HepG2 (cell line): ENCODE data around the gene TSHZ2. TPM values are rescaled to one million over a fixed set of nuclear protein-coding genes. Genes with fewer than 3 reads are reported as not detected.

Experiments used
- ATAC-seq: fragments of 200-7000 bp; cut with Tn5 transposase; 3 replicates; pipeline ENCODE4 v1.9.1; 2020; ENCODE audit warnings: mild to moderate bottlenecking, moderate library complexity
- BruUV-seq: library from RNA; stranded (reverse); fragments of 400-500 nt; replicated peaks from 2 replicates; lab custom pipeline; 2021; lab: Mats Ljungman, UMichigan
- CTCF ChIA-PET: fragments of 300-600 bp; formaldehyde crosslinking; extraction: SDS; loops from one replicate; lab custom pipeline; 2021; ENCODE audit warnings: low total read pairs, inconsistent platforms, low intra/inter-chr PET ratio; lab: Yijun Ruan, JAX
- POLR2A ChIA-PET: fragments of 350-600 bp; sonication (Branson Sonifier 250); formaldehyde crosslinking; loops from one replicate; lab custom pipeline; 2020; ENCODE audit warnings: antibody characterized with exemption, inconsistent platforms; lab: Yijun Ruan, JAX
- DNase-seq: peaks from one replicate; pipeline ENCODE4 v3.0.0-alpha.2; 2015; ENCODE audit warnings: low spot score
- FAIRE-seq: peaks from 3 replicates; lab custom pipeline; 2011; peaks lifted over from hg19 to GRCh38; lab: Jason Lieb, UNC
- H2AFZ ChIP-seq: one replicate; pipeline ENCODE4 v1.6.1; 2011; ENCODE audit warnings: low read length, inconsistent platforms
- H3K27ac ChIP-seq: fragments of 300-600 bp; 3 replicates; pipeline ENCODE4 v1.8.0; 2011; ENCODE audit warnings: mixed run types, mild to moderate bottlenecking, mixed read lengths, low read length, inconsistent platforms; ENCODE audit not compliant: insufficient read depth; ENCODE audit errors: extremely low read length
- H3K27me3 ChIP-seq, 2 experiments: fragments of 200-600 bp in 1 of 2; 2 replicates in 1 of 2; 3 replicates in 1 of 2; pipeline versions ENCODE4 v1.6.0 to v1.8.0; 2011; ENCODE audit warnings: low read length in 2 of 2, mild to moderate bottlenecking in 2 of 2, moderate library complexity in 2 of 2, inconsistent platforms in 1 of 2; ENCODE audit not compliant: insufficient read depth in 2 of 2, control insufficient read depth in 1 of 2
- H3K36me3 ChIP-seq, 2 experiments: fragments of 200-600 bp in 1 of 2; replicated peaks in 1 of 2; 2 replicates in 1 of 2; 3 replicates in 1 of 2; pipeline versions ENCODE4 v1.5.1 to v1.8.0; 2011; ENCODE audit warnings: low read length in 2 of 2, inconsistent platforms in 1 of 2; ENCODE audit not compliant: insufficient read depth in 2 of 2, control insufficient read depth in 1 of 2
- H3K4me1 ChIP-seq: 2 replicates; pipeline ENCODE4 v1.5.1; 2012; ENCODE audit warnings: low read length, inconsistent platforms; ENCODE audit not compliant: insufficient read depth
- H3K4me2 ChIP-seq: 2 replicates; pipeline ENCODE4 v1.6.0; 2011; ENCODE audit warnings: low read depth, low read length, inconsistent platforms
- H3K4me3 ChIP-seq, 3 experiments: fragments of 200-600 bp in 1 of 3; sonication (generic), shearing (Covaris generic) in 1 of 3; replicated peaks in 1 of 3; 2 replicates each; pipeline ENCODE4 v1.5.1; 2011 to 2016; ENCODE audit warnings: low read length in 3 of 3, inconsistent platforms in 2 of 3, low read depth in 2 of 3, mild to moderate bottlenecking in 2 of 3, control low read depth in 1 of 3, mixed read lengths in 1 of 3; ENCODE audit not compliant: insufficient read depth in 1 of 3
- H3K79me2 ChIP-seq: one replicate; pipeline ENCODE4 v1.6.1; 2011; ENCODE audit warnings: low read length, inconsistent platforms; ENCODE audit not compliant: insufficient read depth
- H3K9ac ChIP-seq: 2 replicates; pipeline ENCODE4 v1.6.0; 2011; ENCODE audit warnings: mild to moderate bottlenecking, low read depth, low read length, inconsistent platforms; ENCODE audit not compliant: insufficient read depth
- H3K9me3 ChIP-seq: 2 replicates; pipeline ENCODE4 v1.5.1; 2012; ENCODE audit warnings: mild to moderate bottlenecking, low read length
- H4K20me1 ChIP-seq: 2 replicates; pipeline ENCODE4 v1.6.0; 2011; ENCODE audit warnings: inconsistent platforms, mild to moderate bottlenecking, low read length, moderate library complexity; ENCODE audit not compliant: insufficient read depth
- EEA1 ChIP-seq: sonication (generic); formaldehyde crosslinking; IDR thresholded peaks from 2 replicates; pipeline ENCODE4 v1.5.1; 2020; ENCODE audit warnings: mild to moderate bottlenecking, missing genetic modification reagents, borderline replicate concordance
- HNF4A ChIP-seq: sonication (generic); formaldehyde crosslinking; IDR thresholded peaks from 2 replicates; pipeline ENCODE4 v1.4.0; 2020; ENCODE audit warnings: missing genetic modification reagents
- JUND ChIP-seq: sonication (generic); formaldehyde crosslinking; IDR thresholded peaks from 2 replicates; pipeline ENCODE4 v1.8.0; 2022; ENCODE audit warnings: mild to moderate bottlenecking, missing genetic modification reagents
- KAT7 ChIP-seq: IDR thresholded peaks from 2 replicates; pipeline ENCODE4 v1.6.1; 2018; ENCODE audit warnings: borderline replicate concordance, missing compliant biosample characterization
- KLF12 ChIP-seq: sonication (generic); formaldehyde crosslinking; IDR thresholded peaks from 2 replicates; pipeline ENCODE4 v1.4.0; 2020; ENCODE audit warnings: missing genetic modification reagents, borderline replicate concordance
- KMT2A ChIP-seq: sonication (generic); formaldehyde crosslinking; IDR thresholded peaks from 2 replicates; pipeline ENCODE4 v1.4.0; 2020; ENCODE audit warnings: missing genetic modification reagents
- MAFF ChIP-seq: IDR thresholded peaks from 2 replicates; pipeline ENCODE4 v1.6.1; 2011; ENCODE audit warnings: low read depth, low read length, improper control_type of control experiment
- MAFK ChIP-seq, 2 experiments: IDR thresholded peaks in 1 of 2; conservative IDR thresholded peaks in 1 of 2; 2 replicates each; pipeline ENCODE4 v1.6.1; 2011; ENCODE audit warnings: improper control_type of control experiment in 2 of 2, low read length in 2 of 2
- MATR3 ChIP-seq: sonication (generic); formaldehyde crosslinking; IDR thresholded peaks from 2 replicates; pipeline ENCODE4 v1.4.0; 2020; ENCODE audit warnings: missing genetic modification reagents
- RBM39 ChIP-seq: fragments of 200-400 bp; formaldehyde crosslinking; IDR thresholded peaks from one replicate; pipeline ENCODE4 v1.6.1; 2018; ENCODE audit warnings: antibody characterized with exemption, mild to moderate bottlenecking, low read depth, low read length; ENCODE audit not compliant: poor library complexity, severe bottlenecking
- SCMH1 ChIP-seq: sonication (generic); formaldehyde crosslinking; IDR thresholded peaks from 2 replicates; pipeline ENCODE4 v1.9.0; 2021; ENCODE audit warnings: missing genetic modification reagents, mild to moderate bottlenecking, borderline replicate concordance
- ZNF546 ChIP-seq: sonication (generic); formaldehyde crosslinking; conservative IDR thresholded peaks from 2 replicates; pipeline ENCODE4 v1.8.1; 2023; ENCODE audit warnings: mild to moderate bottlenecking, missing genetic modification reagents
- ZNF550 ChIP-seq: sonication (generic); formaldehyde crosslinking; IDR thresholded peaks from 2 replicates; pipeline ENCODE4 v1.4.0; 2020; ENCODE audit warnings: mild to moderate bottlenecking, missing genetic modification reagents, borderline replicate concordance
- ZNF572 ChIP-seq: sonication (generic); formaldehyde crosslinking; IDR thresholded peaks from 2 replicates; pipeline ENCODE4 v1.5.1; 2020; ENCODE audit warnings: mild to moderate bottlenecking, missing genetic modification reagents
- ZNF670 ChIP-seq: sonication (generic); formaldehyde crosslinking; IDR thresholded peaks from 2 replicates; pipeline ENCODE4 v1.8.0; 2022; ENCODE audit warnings: mild to moderate bottlenecking, missing genetic modification reagents, borderline replicate concordance
- ZNF816 ChIP-seq: sonication (generic); formaldehyde crosslinking; IDR thresholded peaks from 2 replicates; pipeline ENCODE4 v1.8.0; 2022; ENCODE audit warnings: missing genetic modification reagents, mild to moderate bottlenecking, borderline replicate concordance
- WGBS: methylation state at CpG from one replicate; pipeline ENCODE4 v1.1.6; 2017; ENCODE audit warnings: low lambda C conversion rate; 5-methylcytosine and 5-hydroxymethylcytosine counted together
- in situ Hi-C: cut with HindIII; loops from 2 replicates; pipeline ENCODE4 v1.10.0; 2017; ENCODE audit warnings: low pct_unique_long_range_greater_than_20kb; ENCODE audit not compliant: extremely low pct_ligation_motif_present
- intact Hi-C: fragments of 100-400 bp; cut with micrococcal nuclease; formaldehyde crosslinking; loops from one replicate; pipeline ENCODE4 v1.10.0; 2022; ENCODE audit not compliant: unreplicated experiment
- polyA plus RNA-seq, 8 experiments: library from polyadenylated mRNA; depleted of rRNA in 3 of 8; stranded (reverse) in 7 of 8; unstranded in 1 of 8; fragments of >200 nt; fragmentation: Illumina TruSeq in 4 of 8; extraction: Trizol in 4 of 8; gene quantifications; 2 replicates each; pipeline versions ENCODE4 v1.2.1 to v1.2.3, GENCODE V29; 2011 to 2016; ENCODE audit warnings: low read depth in 4 of 8, missing spikeins in 1 of 8, mixed read lengths in 1 of 8; ENCODE audit not compliant: insufficient read depth in 1 of 8
- total RNA-seq, 5 experiments: library from RNA; depleted of rRNA; stranded (reverse); fragments of >200 nt; fragmentation: Illumina TruSeq; extraction: Trizol; gene quantifications; 2 replicates each; pipeline ENCODE4 v1.2.3, GENCODE V29; 2016; ENCODE audit warnings: low read depth in 1 of 5
- TF ChIP-seq, protein P1 (sequence below): sonication (generic); formaldehyde crosslinking; IDR thresholded peaks from 2 replicates; pipeline ENCODE4 v1.8.1; 2022; ENCODE audit warnings: mild to moderate bottlenecking, missing genetic modification reagents
- TF ChIP-seq, protein P2 (sequence below): sonication (generic); formaldehyde crosslinking; IDR thresholded peaks from 2 replicates; pipeline ENCODE4 v1.9.0; 2021; ENCODE audit warnings: missing genetic modification reagents, borderline replicate concordance

The TSHZ2 gene
- total and polyA plus RNA-seq, 2 of the 13 experiments (the other 11 are each of a cell fraction or from before 2014, with no cell fraction given): 0.01 TPM; not detected in 1

DNA sequence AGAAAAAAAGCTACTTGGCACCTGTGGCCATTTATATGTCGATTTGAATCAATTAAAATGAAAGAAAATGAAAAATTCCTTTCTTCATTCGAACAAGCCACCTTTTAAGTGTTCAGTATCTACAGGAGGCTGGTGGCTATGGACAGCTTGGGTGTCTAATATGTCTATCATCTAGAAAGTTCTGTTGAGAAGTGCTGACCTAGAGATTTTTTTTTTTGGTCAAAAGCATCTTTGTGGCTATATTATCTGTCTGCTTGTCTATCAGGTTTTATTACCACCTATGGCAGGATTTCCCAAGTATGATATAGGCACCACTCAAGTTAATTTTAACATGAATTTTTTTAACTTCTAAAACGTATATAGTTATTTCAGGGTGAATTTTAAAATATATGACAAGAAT is 250.8 kb downstream of the TSHZ2 start:
- H3K4me1 ChIP-seq: no peaks in the 10 kb centered on the region
- ChIA-PET POLR2A (no interaction called here), CTCF (no interaction called here)
- 5% methylated on average over 3 of the region's 3 CpGs for WGBS
- no peaks in the 10 kb centered on the region for H3K36me3 ChIP-seq
- no peak overlapping the region for H3K4me2 ChIP-seq
- H2AFZ ChIP-seq: no peak overlapping the region
- in situ Hi-C loops: loop anchor here (25.0 kb wide), 1 partner anchor 314 kb away; no protein-coding TSS in a partner anchor
- FAIRE-seq (no peak), DNase-seq (no peak), ATAC-seq (no peak)
- TF ChIP-seq MAFK (conservative IDR thresholded peaks at IDR 0.05 in 1 of 2, IDR thresholded peaks at IDR 0.05 in 1 of 2; ENCODE audit: low read length in 2 of 2) (peak; percentile 73 to 89), MAFF (peak; percentile 77), MATR3 (CRISPR knock-in tag) (no peak)
- H3K27me3 ChIP-seq: no peaks in the 10 kb centered on the region
- H3K9ac ChIP-seq: no peak overlapping the region
- intact Hi-C loops: no loop called here
- BruUV-seq: no TSS peak
- no peaks in the 10 kb centered on the region for H3K79me2 ChIP-seq
- H3K27ac ChIP-seq: no peak overlapping the region
- no peaks in the 10 kb centered on the region for H4K20me1 ChIP-seq
- H3K9me3 ChIP-seq: no peaks in the 10 kb centered on the region
- no peak overlapping the region for H3K4me3 ChIP-seq

DNA sequence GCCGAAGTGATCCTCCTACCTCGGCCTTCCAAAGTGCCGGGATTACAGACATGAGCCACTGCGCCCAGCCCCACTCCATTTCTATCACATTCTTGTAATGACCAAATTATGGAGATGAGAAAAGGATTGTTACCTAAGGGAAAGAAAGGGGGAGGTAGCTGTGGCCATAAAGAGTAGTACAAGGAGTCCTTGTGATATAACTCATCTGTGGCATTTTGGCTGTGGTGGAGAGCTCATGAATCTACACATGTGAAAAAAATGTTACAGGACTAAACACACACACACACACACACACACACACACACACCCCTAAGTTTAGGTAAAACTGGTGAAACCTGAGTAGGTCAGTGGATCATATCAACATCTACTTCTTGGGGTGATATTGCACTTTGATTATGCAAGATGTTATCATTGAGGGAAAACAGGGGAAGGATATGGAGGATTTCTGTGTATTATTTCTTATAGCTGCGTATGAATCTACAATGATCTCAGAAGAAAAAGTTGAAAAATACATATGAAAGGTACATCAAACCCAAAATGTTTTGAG is 251.5 kb downstream of the TSHZ2 start:
- no TSS peak for BruUV-seq
- Histone ChIP-seq H3K79me2 (no peaks in the 10 kb centered on the region), H3K4me3 (no peak overlapping the region), H3K4me2 (no peak overlapping the region), H3K36me3 (no peaks in the 10 kb centered on the region), H4K20me1 (no peaks in the 10 kb centered on the region), H3K27ac (no peak overlapping the region), H3K27me3 (peaks cover 0 to 4% of the 10 kb centered on the region in 2 experiments; a peak in 1 of 5 replicates), H3K4me1 (no peaks in the 10 kb centered on the region), H2AFZ (no peak overlapping the region), H3K9me3 (no peaks in the 10 kb centered on the region), H3K9ac (no peak overlapping the region)
- ChIA-PET POLR2A (no interaction called here), CTCF (no interaction called here)
- DNase-seq (no peak), FAIRE-seq (no peak), ATAC-seq (no peak)
- in situ Hi-C loops (loop anchor here (25.0 kb wide), 1 partner anchor 314 kb away; no protein-coding TSS in a partner anchor), intact Hi-C loops (no loop called here)
- WGBS: 70% methylated on average over 5 of the region's 5 CpGs
- TF ChIP-seq KAT7 (CRISPR knock-in tag) (no peak), RBM39 (no peak), ZNF670 (CRISPR knock-in tag) (no peak), HNF4A (no peak), JUND (CRISPR knock-in tag) (no peak), ZNF816 (CRISPR knock-in tag) (no peak), ZNF546 (CRISPR knock-in tag) (no peak), EEA1 (no peak), KMT2A (CRISPR knock-in tag) (no peak), ZNF572 (no peak), KLF12 (CRISPR knock-in tag) (no peak), ZNF550 (CRISPR knock-in tag) (no peak), SCMH1 (CRISPR knock-in tag) (no peak)
- TF ChIP-seq, protein P1, sequence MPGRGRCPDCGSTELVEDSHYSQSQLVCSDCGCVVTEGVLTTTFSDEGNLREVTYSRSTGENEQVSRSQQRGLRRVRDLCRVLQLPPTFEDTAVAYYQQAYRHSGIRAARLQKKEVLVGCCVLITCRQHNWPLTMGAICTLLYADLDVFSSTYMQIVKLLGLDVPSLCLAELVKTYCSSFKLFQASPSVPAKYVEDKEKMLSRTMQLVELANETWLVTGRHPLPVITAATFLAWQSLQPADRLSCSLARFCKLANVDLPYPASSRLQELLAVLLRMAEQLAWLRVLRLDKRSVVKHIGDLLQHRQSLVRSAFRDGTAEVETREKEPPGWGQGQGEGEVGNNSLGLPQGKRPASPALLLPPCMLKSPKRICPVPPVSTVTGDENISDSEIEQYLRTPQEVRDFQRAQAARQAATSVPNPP (CRISPR knock-in tag): no peak
- TF ChIP-seq, protein P2, sequence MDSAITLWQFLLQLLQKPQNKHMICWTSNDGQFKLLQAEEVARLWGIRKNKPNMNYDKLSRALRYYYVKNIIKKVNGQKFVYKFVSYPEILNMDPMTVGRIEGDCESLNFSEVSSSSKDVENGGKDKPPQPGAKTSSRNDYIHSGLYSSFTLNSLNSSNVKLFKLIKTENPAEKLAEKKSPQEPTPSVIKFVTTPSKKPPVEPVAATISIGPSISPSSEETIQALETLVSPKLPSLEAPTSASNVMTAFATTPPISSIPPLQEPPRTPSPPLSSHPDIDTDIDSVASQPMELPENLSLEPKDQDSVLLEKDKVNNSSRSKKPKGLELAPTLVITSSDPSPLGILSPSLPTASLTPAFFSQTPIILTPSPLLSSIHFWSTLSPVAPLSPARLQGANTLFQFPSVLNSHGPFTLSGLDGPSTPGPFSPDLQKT (CRISPR knock-in tag): no peak
